GM12878 (cell line): ENCODE results near the gene SLC10A1.

Experiments used
- EED ChIP-seq: sonication (generic); IDR thresholded peaks from 2 replicates; pipeline ENCODE4 v1.6.1; 2016; ENCODE audit warnings: antibody characterized with exemption, low read depth
- JUNB ChIP-seq: IDR thresholded peaks from 2 replicates; pipeline ENCODE4 v1.6.1; 2016; ENCODE audit warnings: antibody characterized with exemption, mild to moderate bottlenecking
- MXI1 ChIP-seq: fragments of 150-350 bp; IDR thresholded peaks from 2 replicates; pipeline ENCODE4 v1.6.1; 2011; ENCODE audit warnings: low read depth, mild to moderate bottlenecking, inconsistent platforms, low read length, improper control_type of control experiment
- POLR2A ChIP-seq: IDR thresholded peaks from 2 replicates; pipeline ENCODE4 v1.6.1; 2011; ENCODE audit warnings: low read depth, mild to moderate bottlenecking, low read length
- REST ChIP-seq: IDR thresholded peaks from 2 replicates; pipeline ENCODE4 v1.6.1; 2012; ENCODE audit warnings: mild to moderate bottlenecking, low read depth, low read length
- SP1 ChIP-seq: IDR thresholded peaks from one replicate; pipeline ENCODE4 v1.6.1; 2011; ENCODE audit warnings: low read depth, low read length
- TAF1 ChIP-seq: IDR thresholded peaks from 2 replicates; pipeline ENCODE4 v1.6.1; 2011; ENCODE audit warnings: mild to moderate bottlenecking, low read depth, low read length, borderline replicate concordance

GRCh38 chr14:69795691-69796090 lies 1.4 kb downstream of the SLC10A1 start:
- TF ChIP-seq SP1: no peak
- no peak for TF ChIP-seq MXI1
- TF ChIP-seq POLR2A: no peak
- no peak for TF ChIP-seq EED
- TF ChIP-seq REST: no peak
- no peak for TF ChIP-seq JUNB
- TF ChIP-seq TAF1: no peak
